ENCODE results near the gene HHLA2.

Gene HHLA2

GRCh38 chr3:108394016-108394415, 97.7 kb downstream of the HHLA2 start:
- no peak for DNase-seq (ENCODE audit: low read depth)

GRCh38 chr3:108394563-108394962, 98.2 kb downstream of the HHLA2 start:
- DNase-seq (ENCODE audit: low read depth), result no peak

- DNase-seq (ENCODE audit: low read depth), result no peak
These were observed 100.0 kb downstream of the HHLA2 start for GRCh38 chr3:108396336-108396735.

GRCh38 chr3:108398510-108398909, 102.2 kb downstream of the HHLA2 start:
- DNase-seq (ENCODE audit: low read depth), result no peak

GRCh38 chr3:108401836-108402235, 105.5 kb downstream of the HHLA2 start:
- no peak for DNase-seq (ENCODE audit: low read depth)

GRCh38 chr3:108403198-108403597, 106.8 kb downstream of the HHLA2 start:
- no peak for DNase-seq (ENCODE audit: low read depth)

- no peak for DNase-seq (ENCODE audit: low read depth)
These were observed 107.5 kb downstream of the HHLA2 start for GRCh38 chr3:108403686-108404345.

GRCh38 chr3:108404368-108404767, 108.0 kb downstream of the HHLA2 start:
- no peak for DNase-seq (ENCODE audit: low read depth)

GRCh38 chr3:108406063-108406660, 109.8 kb downstream of the HHLA2 start:
- no peak for DNase-seq (ENCODE audit: low read depth)

GRCh38 chr3:108406661-108407206, 110.4 kb downstream of the HHLA2 start:
- DNase-seq (ENCODE audit: low read depth), result no peak

- DNase-seq (ENCODE audit: low read depth), result no peak
These were observed 111.5 kb downstream of the HHLA2 start for GRCh38 chr3:108407886-108408285.

- DNase-seq (ENCODE audit: low read depth), result no peak
These were observed 112.8 kb downstream of the HHLA2 start for GRCh38 chr3:108408883-108409799.

- no peak for DNase-seq (ENCODE audit: low read depth)
These were observed 113.4 kb downstream of the HHLA2 start for GRCh38 chr3:108409800-108410178.

- no peak for DNase-seq (ENCODE audit: low read depth)
These were observed 114.2 kb downstream of the HHLA2 start for GRCh38 chr3:108410531-108410984.

- DNase-seq (ENCODE audit: low read depth), result no peak
These were observed 115.9 kb downstream of the HHLA2 start for GRCh38 chr3:108412121-108412750.

GRCh38 chr3:108414007-108414406, 117.7 kb downstream of the HHLA2 start:
- DNase-seq (ENCODE audit: low read depth), result no peak

GRCh38 chr3:108415661-108416060, 119.3 kb downstream of the HHLA2 start:
- no peak for DNase-seq (ENCODE audit: low read depth)

GRCh38 chr3:108416111-108416869, 119.9 kb downstream of the HHLA2 start:
- no peak for DNase-seq (ENCODE audit: low read depth)

- no peak for DNase-seq (ENCODE audit: low read depth)
These were observed 124.6 kb downstream of the HHLA2 start for GRCh38 chr3:108420926-108421325.

Measured in stimulated activated CD8-positive, alpha-beta memory T cell treated with anti-CD3 and anti-CD28 coated beads, Interleukin-12 subunit alpha, Interleukin-12 subunit beta, amount 100 ng/mL, for 4 hours (primary cell).